GM12865 (cell line): ENCODE data around the gene AFG3L2.

Experiments used
- DNase-seq: peaks from one replicate; pipeline ENCODE4 v3.0.0; 2010; ENCODE audit warnings: low read depth
- H3K4me3 ChIP-seq: 2 replicates; pipeline ENCODE4 v1.5.1; 2011; ENCODE audit warnings: mild to moderate bottlenecking, low read depth, low read length, control low read depth
- CTCF ChIP-seq: IDR thresholded peaks from 2 replicates; pipeline ENCODE4 v1.5.1; 2011; ENCODE audit warnings: low read length, control low read depth, low read depth, inconsistent platforms; ENCODE audit not compliant: insufficient read depth; ENCODE audit errors: missing control alignments

Gene AFG3L2

GRCh38 chr18:12296457-12296856 is 80.6 kb downstream of the AFG3L2 start:
- DNase-seq = no peak
- TF ChIP-seq CTCF = no peak
- H3K4me3 ChIP-seq = no peak overlapping the region

DNA sequence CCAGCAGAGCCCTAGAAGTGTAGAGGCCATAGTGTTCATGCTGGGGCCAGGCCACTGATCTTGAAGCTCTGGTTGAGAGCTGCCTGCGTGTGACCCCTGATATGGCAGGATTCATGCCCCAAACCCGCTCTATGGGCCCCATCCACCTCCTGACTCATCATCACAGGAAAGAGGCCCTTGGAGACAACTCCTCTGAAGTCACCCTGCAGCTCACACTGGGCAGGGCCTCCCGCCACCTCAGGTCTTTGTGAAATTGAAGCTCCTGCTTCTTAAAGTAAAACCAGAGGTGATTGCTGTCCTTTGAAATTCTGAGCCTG is 81.0 kb downstream of the AFG3L2 start:
- no peak overlapping the region for H3K4me3 ChIP-seq
- TF ChIP-seq CTCF = no peak
- DNase-seq = no peak

DNA sequence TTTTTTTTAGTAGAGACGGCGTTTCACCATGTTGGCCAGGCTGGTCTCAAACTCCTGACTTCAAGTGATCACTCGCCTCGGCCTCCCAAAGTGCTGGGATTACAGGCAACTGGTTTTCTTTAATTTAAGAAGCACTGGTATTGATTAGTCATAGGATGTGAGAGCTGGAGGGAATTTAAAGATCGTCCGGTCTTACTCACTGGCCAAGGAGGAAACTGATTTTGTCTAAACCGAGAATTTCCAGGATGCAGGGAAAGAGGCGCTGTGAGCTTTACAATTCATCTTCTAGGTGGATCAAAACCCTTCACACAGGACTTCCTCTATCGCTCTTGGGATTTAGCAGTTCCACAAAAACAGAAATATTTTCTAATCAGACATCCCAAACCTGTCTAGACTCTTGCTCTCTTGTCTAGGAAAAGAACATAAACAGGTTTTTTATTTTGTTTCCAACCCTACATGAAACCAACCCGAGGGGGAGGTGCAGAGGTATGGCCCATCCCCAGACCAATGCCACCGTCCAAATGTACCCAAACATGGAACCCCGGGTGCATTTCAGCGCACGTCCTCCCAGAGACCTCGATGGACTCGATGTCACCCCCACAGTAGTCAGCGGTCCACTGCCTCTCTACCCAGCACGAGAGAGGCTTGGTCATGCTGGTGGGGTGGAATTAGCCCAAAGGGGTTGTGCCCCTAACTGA is 81.5 kb downstream of the AFG3L2 start:
- no peak for TF ChIP-seq CTCF
- DNase-seq = no peak

GRCh38 chr18:12293831-12294230 is 83.2 kb downstream of the AFG3L2 start:
- no peak overlapping the region for H3K4me3 ChIP-seq
- TF ChIP-seq CTCF = no peak
- no peak for DNase-seq

More for the DNA sequence above, 81.5 kb downstream of the AFG3L2 start:
- H3K4me3 ChIP-seq = no peak overlapping the region

DNA sequence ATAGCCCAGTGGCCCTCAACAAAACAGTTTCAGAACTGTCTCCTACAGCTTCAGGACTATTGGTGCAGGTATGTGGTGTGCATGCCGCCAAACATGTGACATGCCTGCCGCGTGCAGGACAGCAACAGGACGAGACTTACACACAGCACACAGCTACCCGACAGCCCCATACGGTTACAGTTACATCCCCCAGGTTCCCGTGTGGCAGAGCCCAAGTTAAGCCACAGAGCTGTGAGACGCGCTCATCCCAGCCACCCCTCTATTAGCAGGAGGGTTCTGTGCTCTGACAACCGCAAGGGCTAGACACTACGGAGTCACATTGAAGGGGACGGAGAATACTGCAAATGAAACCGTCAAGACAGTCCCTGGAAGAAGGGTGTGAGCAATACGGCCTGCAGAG is 85.3 kb downstream of the AFG3L2 start:
- no peak overlapping the region for H3K4me3 ChIP-seq
- no peak for DNase-seq
- TF ChIP-seq CTCF = no peak

DNA sequence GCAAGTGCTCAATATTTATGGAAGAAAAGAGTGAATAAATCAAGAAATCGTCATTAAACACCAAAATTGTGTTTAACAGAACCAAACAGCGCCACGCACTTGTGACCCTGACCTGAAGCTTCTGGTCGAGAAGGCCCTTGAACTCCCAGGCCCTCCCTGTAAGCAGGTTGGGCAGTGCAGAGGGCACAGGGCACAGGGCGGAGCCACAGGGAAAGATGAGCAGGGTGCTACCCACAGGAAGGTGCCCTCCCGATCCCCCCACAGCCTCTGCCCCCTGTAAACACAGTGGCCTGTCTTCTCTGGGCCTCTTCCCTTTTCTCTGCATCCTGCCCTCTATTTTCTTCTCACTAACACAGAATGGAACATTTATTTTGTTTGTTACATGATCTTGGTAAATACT is 85.9 kb downstream of the AFG3L2 start:
- TF ChIP-seq CTCF = no peak
- no peak for DNase-seq
- no peak overlapping the region for H3K4me3 ChIP-seq

DNA sequence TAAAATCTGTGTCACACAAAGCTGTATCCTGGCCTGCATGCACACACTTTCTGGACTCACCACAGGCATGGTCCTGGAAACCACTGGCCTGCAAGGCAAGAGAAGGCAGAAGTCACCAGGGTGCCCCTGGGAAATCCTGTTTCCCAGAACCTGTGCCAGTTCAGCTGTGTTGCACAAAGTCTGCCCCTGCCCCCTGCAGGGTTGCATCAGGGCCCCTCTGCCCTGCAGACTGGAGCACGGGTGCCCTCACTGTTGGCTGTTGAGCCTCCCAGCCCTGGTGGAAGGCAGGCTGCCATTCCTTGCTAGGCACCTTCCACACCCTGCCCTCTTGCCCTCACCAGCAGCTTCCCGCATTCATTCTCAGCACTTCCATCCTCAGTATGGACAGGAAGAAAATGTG is 86.9 kb downstream of the AFG3L2 start:
- H3K4me3 ChIP-seq = no peak overlapping the region
- no peak for DNase-seq
- no peak for TF ChIP-seq CTCF
